Measurements from ENCODE around the gene GJA10.

DNA sequence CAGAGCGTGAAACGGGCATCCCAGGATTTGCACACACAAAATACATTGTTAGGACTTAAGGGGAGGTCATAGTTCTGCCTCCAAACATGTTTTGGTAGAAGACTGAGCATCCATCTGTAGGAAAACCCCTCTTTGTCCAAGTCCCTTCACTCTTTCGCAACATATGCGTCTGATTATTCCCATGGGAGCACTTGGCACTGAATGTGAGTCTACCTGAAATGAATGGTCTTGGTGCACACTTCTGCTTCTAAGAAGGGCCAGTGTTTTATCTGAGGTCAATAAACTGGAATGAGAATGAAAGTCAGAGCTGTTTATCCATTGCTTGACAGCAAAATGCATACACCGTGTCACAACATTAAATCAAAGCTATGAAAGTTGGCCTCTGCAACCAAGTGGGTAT is 33.0 kb downstream of the GJA10 start:
- TF ChIP-seq, protein P1, sequence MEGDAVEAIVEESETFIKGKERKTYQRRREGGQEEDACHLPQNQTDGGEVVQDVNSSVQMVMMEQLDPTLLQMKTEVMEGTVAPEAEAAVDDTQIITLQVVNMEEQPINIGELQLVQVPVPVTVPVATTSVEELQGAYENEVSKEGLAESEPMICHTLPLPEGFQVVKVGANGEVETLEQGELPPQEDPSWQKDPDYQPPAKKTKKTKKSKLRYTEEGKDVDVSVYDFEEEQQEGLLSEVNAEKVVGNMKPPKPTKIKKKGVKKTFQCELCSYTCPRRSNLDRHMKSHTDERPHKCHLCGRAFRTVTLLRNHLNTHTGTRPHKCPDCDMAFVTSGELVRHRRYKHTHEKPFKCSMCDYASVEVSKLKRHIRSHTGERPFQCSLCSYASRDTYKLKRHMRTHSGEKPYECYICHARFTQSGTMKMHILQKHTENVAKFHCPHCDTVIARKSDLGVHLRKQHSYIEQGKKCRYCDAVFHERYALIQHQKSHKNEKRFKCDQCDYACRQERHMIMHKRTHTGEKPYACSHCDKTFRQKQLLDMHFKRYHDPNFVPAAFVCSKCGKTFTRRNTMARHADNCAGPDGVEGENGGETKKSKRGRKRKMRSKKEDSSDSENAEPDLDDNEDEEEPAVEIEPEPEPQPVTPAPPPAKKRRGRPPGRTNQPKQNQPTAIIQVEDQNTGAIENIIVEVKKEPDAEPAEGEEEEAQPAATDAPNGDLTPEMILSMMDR (IDR thresholded peaks at IDR 0.05): no peak
- no peak for TF ChIP-seq POLR2A (IDR thresholded peaks at IDR 0.05)

All from heart left ventricle (tissue), 13 donors.